ES-I3 (cell line): ENCODE results near the gene USF2.
A peak's percentile ranks its signal among the peaks of the same experiment; 100 is the strongest.

Experiments
- H3K36me3 ChIP-seq: 2 replicates; pipeline ENCODE4 v1.6.1; 2013; ENCODE audit warnings: mild to moderate bottlenecking, low read length, control low read depth, moderate library complexity; ENCODE audit not compliant: insufficient read depth
- H3K4me1 ChIP-seq: 2 replicates; pipeline ENCODE4 v1.6.1; 2013; ENCODE audit warnings: mild to moderate bottlenecking, control low read depth, low read length; ENCODE audit not compliant: insufficient read depth
- H3K9ac ChIP-seq: 2 replicates; pipeline ENCODE4 v1.6.1; 2013; ENCODE audit warnings: low read depth, mild to moderate bottlenecking, low read length, moderate library complexity
- H3K9me3 ChIP-seq: 2 replicates; pipeline ENCODE4 v1.6.1; 2013; ENCODE audit warnings: mild to moderate bottlenecking, low read length, moderate library complexity; ENCODE audit not compliant: control insufficient read depth, insufficient read depth

USF2 gene

GRCh38 chr19:35266520-35267352 is 2.0 kb upstream of the USF2 start:
- H3K4me1 ChIP-seq = no peaks in the 10 kb centered on the region; the same call in 1 of the 2 replicates
- H3K36me3 ChIP-seq = peaks cover 2% of the 10 kb centered on the region
- H3K9me3 ChIP-seq = no peaks in the 10 kb centered on the region
- H3K9ac ChIP-seq = peak overlapping the region; percentile 91

- Histone ChIP-seq H3K9ac (peak overlapping the region; percentile 91), H3K9me3 (no peaks in the 10 kb centered on the region), H3K4me1 (no peaks in the 10 kb centered on the region; the same call in 1 of the 2 replicates), H3K36me3 (peaks cover 2% of the 10 kb centered on the region)
Observed at GRCh38 chr19:35267353-35267817, 1.4 kb upstream of the USF2 start.

- no peaks in the 10 kb centered on the region for H3K9me3 ChIP-seq
- H3K36me3 ChIP-seq = peaks cover 2% of the 10 kb centered on the region; the same call in 1 of the 2 replicates
- H3K4me1 ChIP-seq = no peaks in the 10 kb centered on the region; the same call in 1 of the 2 replicates
- peak overlapping the region; percentile 91 for H3K9ac ChIP-seq
Observed at GRCh38 chr19:35267818-35268535, 785 bp upstream of the USF2 start.

- Histone ChIP-seq H3K9me3 (no peaks in the 10 kb centered on the region), H3K9ac (peak overlapping the region; percentile 83), H3K36me3 (peaks cover 2% of the 10 kb centered on the region; the same call in 1 of the 2 replicates), H3K4me1 (no peaks in the 10 kb centered on the region; the same call in 1 of the 2 replicates)
Observed at GRCh38 chr19:35269438-35270117, 816 bp downstream of the USF2 start.

GRCh38 chr19:35270381-35270811 is 1.6 kb downstream of the USF2 start:
- Histone ChIP-seq H3K4me1 (no peaks in the 10 kb centered on the region; the same call in 1 of the 2 replicates), H3K9ac (no peak overlapping the region), H3K9me3 (no peaks in the 10 kb centered on the region), H3K36me3 (peaks cover 2% of the 10 kb centered on the region; the same call in 1 of the 2 replicates)

GRCh38 chr19:35271546-35271945 is 2.8 kb downstream of the USF2 start:
- Histone ChIP-seq H3K4me1 (no peaks in the 10 kb centered on the region; the same call in 1 of the 2 replicates), H3K9me3 (no peaks in the 10 kb centered on the region), H3K9ac (no peak overlapping the region), H3K36me3 (peaks cover 5% of the 10 kb centered on the region)

- Histone ChIP-seq H3K36me3 (peaks cover 5% of the 10 kb centered on the region), H3K9ac (no peak overlapping the region), H3K4me1 (no peaks in the 10 kb centered on the region), H3K9me3 (no peaks in the 10 kb centered on the region)
Observed at GRCh38 chr19:35272122-35272719, 3.5 kb downstream of the USF2 start.

GRCh38 chr19:35272954-35273649 is 4.3 kb downstream of the USF2 start:
- Histone ChIP-seq H3K9me3 (no peaks in the 10 kb centered on the region), H3K36me3 (peaks cover 5% of the 10 kb centered on the region), H3K4me1 (no peaks in the 10 kb centered on the region), H3K9ac (no peak overlapping the region)

- Histone ChIP-seq H3K4me1 (no peaks in the 10 kb centered on the region), H3K9ac (no peak overlapping the region), H3K36me3 (peaks cover 5% of the 10 kb centered on the region), H3K9me3 (no peaks in the 10 kb centered on the region)
Observed at GRCh38 chr19:35273686-35274259, 5.0 kb downstream of the USF2 start.

GRCh38 chr19:35274323-35274722 is 5.6 kb downstream of the USF2 start:
- Histone ChIP-seq H3K36me3 (peaks cover 5% of the 10 kb centered on the region), H3K9ac (no peak overlapping the region), H3K4me1 (no peaks in the 10 kb centered on the region)

GRCh38 chr19:35276706-35277281 is 8.0 kb downstream of the USF2 start:
- Histone ChIP-seq H3K36me3 (peaks cover 3% of the 10 kb centered on the region), H3K9ac (no peak overlapping the region), H3K4me1 (no peaks in the 10 kb centered on the region), H3K9me3 (no peaks in the 10 kb centered on the region)

More at GRCh38 chr19:35274323-35274722, 5.6 kb downstream of the USF2 start:
- H3K9me3 ChIP-seq = no peaks in the 10 kb centered on the region

- H3K9me3 ChIP-seq = no peaks in the 10 kb centered on the region
- no peak overlapping the region for H3K9ac ChIP-seq
- H3K36me3 ChIP-seq = peaks cover 3% of the 10 kb centered on the region
- no peaks in the 10 kb centered on the region for H3K4me1 ChIP-seq
Observed at GRCh38 chr19:35278578-35279284, 10.0 kb downstream of the USF2 start.
